Trophoblast cell (in vitro differentiated cells and primary cell): ENCODE results near the gene DNM3.

Experiments
- DNase-seq, 2 donors: peaks; one replicate each; pipeline ENCODE4 v3.0.0-alpha.2; 2016
- H2AFZ ChIP-seq: 2 replicates; pipeline ENCODE4 v1.6.1; 2013; ENCODE audit warnings: low read length, moderate library complexity, mild to moderate bottlenecking; ENCODE audit not compliant: insufficient read depth, poor library complexity
- H2AK5ac ChIP-seq: 2 replicates; pipeline ENCODE4 v1.6.1; 2013; ENCODE audit warnings: mild to moderate bottlenecking, low read length
- H2BK120ac ChIP-seq: 2 replicates; pipeline ENCODE4 v1.6.1; 2013; ENCODE audit warnings: low read length, mild to moderate bottlenecking, moderate library complexity; ENCODE audit not compliant: insufficient read depth, poor library complexity
- H2BK12ac ChIP-seq: 2 replicates; pipeline ENCODE4 v1.6.1; 2013; ENCODE audit warnings: mild to moderate bottlenecking, low read length, moderate library complexity
- H2BK5ac ChIP-seq: 2 replicates; pipeline ENCODE4 v1.6.1; 2013; ENCODE audit warnings: low read length, low read depth, moderate library complexity, mild to moderate bottlenecking; ENCODE audit not compliant: poor library complexity
- H3K14ac ChIP-seq: 2 replicates; pipeline ENCODE4 v1.6.1; 2013; ENCODE audit warnings: mild to moderate bottlenecking, low read length
- H3K18ac ChIP-seq: 2 replicates; pipeline ENCODE4 v1.6.1; 2013; ENCODE audit warnings: mild to moderate bottlenecking, low read length
- H3K23ac ChIP-seq: 2 replicates; pipeline ENCODE4 v1.6.1; 2013; ENCODE audit warnings: low read length
- H3K27ac ChIP-seq: 2 replicates; pipeline ENCODE4 v1.5.1; 2013; ENCODE audit warnings: low read depth, mild to moderate bottlenecking, inconsistent platforms, low read length, moderate library complexity
- H3K27me3 ChIP-seq: 2 replicates; pipeline ENCODE4 v1.6.1; 2013; ENCODE audit warnings: inconsistent platforms, mild to moderate bottlenecking, low read length, moderate library complexity; ENCODE audit not compliant: insufficient read depth
- H3K36me3 ChIP-seq, 2 experiments: 1 replicate in 1 of 2; 2 replicates in 1 of 2; pipeline ENCODE4 v1.6.1; 2013; ENCODE audit warnings: low read length in 2 of 2, mild to moderate bottlenecking in 2 of 2, moderate library complexity in 1 of 2; ENCODE audit not compliant: insufficient read depth in 2 of 2, control insufficient read depth in 1 of 2
- H3K4ac ChIP-seq: 2 replicates; pipeline ENCODE4 v1.6.1; 2013; ENCODE audit warnings: low read depth, mild to moderate bottlenecking, low read length, moderate library complexity
- H3K4me1 ChIP-seq, 2 experiments: 1 replicate in 1 of 2; 2 replicates in 1 of 2; pipeline ENCODE4 v1.6.1; 2013; ENCODE audit warnings: low read length in 2 of 2, mild to moderate bottlenecking in 2 of 2, moderate library complexity in 1 of 2; ENCODE audit not compliant: insufficient read depth in 2 of 2, control insufficient read depth in 1 of 2
- H3K4me2 ChIP-seq: 2 replicates; pipeline ENCODE4 v1.6.1; 2013; ENCODE audit warnings: inconsistent platforms, mild to moderate bottlenecking, low read length, moderate library complexity
- H3K4me3 ChIP-seq: 2 replicates; pipeline ENCODE4 v1.5.1; 2013; ENCODE audit warnings: mild to moderate bottlenecking, low read depth, low read length, inconsistent platforms
- H3K79me1 ChIP-seq: one replicate; pipeline ENCODE4 v1.6.1; 2013; ENCODE audit warnings: low read length
- H3K79me2 ChIP-seq: 2 replicates; pipeline ENCODE4 v1.6.1; 2013; ENCODE audit warnings: low read length, mild to moderate bottlenecking; ENCODE audit not compliant: control insufficient read depth, insufficient read depth, poor library complexity
- H3K9ac ChIP-seq: 2 replicates; pipeline ENCODE4 v1.6.1; 2013; ENCODE audit warnings: mild to moderate bottlenecking, low read length
- H3K9me3 ChIP-seq: 2 replicates; pipeline ENCODE4 v1.6.1; 2013; ENCODE audit warnings: low read depth, mild to moderate bottlenecking, control low read depth, inconsistent platforms, low read length; ENCODE audit not compliant: insufficient read depth
- H4K12ac ChIP-seq: 2 replicates; pipeline ENCODE4 v1.6.1; 2013; ENCODE audit warnings: low read depth, mild to moderate bottlenecking, low read length, moderate library complexity
- H4K8ac ChIP-seq: 2 replicates; pipeline ENCODE4 v1.6.1; 2013; ENCODE audit warnings: low read depth, mild to moderate bottlenecking, low read length, moderate library complexity
- H4K91ac ChIP-seq: one replicate; pipeline ENCODE4 v1.6.1; 2013; ENCODE audit warnings: low read depth, mild to moderate bottlenecking, low read length, moderate library complexity
- WGBS: extraction: QIAGEN DNeasy Blood & Tissue Kit; methylation state at CpG from one replicate; pipeline ENCODE4 v1.1.7; 2013; ENCODE audit warnings: missing lambda C conversion rate; ENCODE audit not compliant: insufficient read length, insufficient coverage; ENCODE audit errors: extremely low coverage; 5-methylcytosine and 5-hydroxymethylcytosine counted together

DNM3 gene

DNA sequence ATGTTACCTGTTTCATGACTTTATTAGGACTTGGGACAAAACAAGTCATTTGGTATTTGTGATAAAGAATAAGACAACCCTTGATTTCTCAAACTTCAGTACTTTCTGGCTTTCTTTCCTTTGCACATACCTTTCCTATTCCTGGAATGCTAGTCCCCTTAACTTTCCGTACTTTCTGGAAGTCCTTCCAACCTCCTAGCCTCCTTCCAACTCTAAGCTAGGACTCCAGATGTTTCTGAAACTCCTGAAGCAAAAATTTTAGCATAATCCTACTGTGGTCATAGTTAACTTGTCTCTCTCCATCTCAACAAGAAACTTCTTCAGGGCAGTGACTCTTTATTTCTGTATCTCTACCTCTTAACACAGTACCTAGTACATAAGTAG, 559.4 kb downstream of the DNM3 start:
- WGBS, result no CpG with 5 or more reads among the region's 1 CpG
- H2BK120ac ChIP-seq, result no peak overlapping the region
- no peak overlapping the region for H4K12ac ChIP-seq
- no peak overlapping the region for H3K4me3 ChIP-seq
- no peaks in the 10 kb centered on the region for H3K36me3 ChIP-seq
- no peak overlapping the region for H4K8ac ChIP-seq
- no peak for DNase-seq
- H3K4me2 ChIP-seq, result no peak overlapping the region
- H4K91ac ChIP-seq, result no peak overlapping the region
- H2BK5ac ChIP-seq, result no peak overlapping the region
- H3K18ac ChIP-seq, result no peak overlapping the region
- H3K27me3 ChIP-seq, result no peaks in the 10 kb centered on the region
- no peak overlapping the region for H3K23ac ChIP-seq
- H3K27ac ChIP-seq, result no peak overlapping the region
- H2BK12ac ChIP-seq, result no peak overlapping the region
- no peak overlapping the region for H2AK5ac ChIP-seq
- no peak overlapping the region for H3K4ac ChIP-seq
- H3K4me1 ChIP-seq, result peaks cover 0 to 3% of the 10 kb centered on the region in 2 experiments
- H3K14ac ChIP-seq, result no peak overlapping the region
- H3K9ac ChIP-seq, result no peak overlapping the region
- no peaks in the 10 kb centered on the region for H3K9me3 ChIP-seq
- H3K79me1 ChIP-seq, result peaks cover 6% of the 10 kb centered on the region
- no peak overlapping the region for H2AFZ ChIP-seq
- H3K79me2 ChIP-seq, result no peaks in the 10 kb centered on the region

DNA sequence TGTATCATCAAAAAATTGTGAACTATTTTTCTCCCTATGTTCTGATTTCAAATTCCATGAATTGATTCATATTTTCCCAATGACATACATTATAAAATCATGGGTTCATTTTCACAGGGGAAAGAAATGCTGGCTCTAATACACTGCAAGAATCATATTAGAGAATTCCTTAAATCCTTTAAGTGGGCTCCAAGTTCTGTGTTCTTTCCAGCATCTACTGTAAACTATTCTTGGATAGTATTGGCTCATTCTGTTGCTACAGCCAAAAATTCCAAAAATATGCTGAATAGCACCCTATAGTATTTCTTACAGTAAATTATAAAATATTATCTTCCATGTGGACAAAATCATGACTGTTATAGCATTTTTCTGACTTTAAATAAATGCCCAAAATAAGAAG, 560.2 kb downstream of the DNM3 start:
- Histone ChIP-seq H3K18ac (no peak overlapping the region), H3K4ac (no peak overlapping the region), H3K9me3 (no peaks in the 10 kb centered on the region), H3K27me3 (no peaks in the 10 kb centered on the region), H3K14ac (no peak overlapping the region), H3K4me1 (peaks cover 0 to 3% of the 10 kb centered on the region in 2 experiments), H3K4me2 (no peak overlapping the region), H3K4me3 (no peak overlapping the region), H3K27ac (no peak overlapping the region), H2AFZ (no peak overlapping the region), H2BK5ac (no peak overlapping the region), H2BK120ac (no peak overlapping the region), H3K79me2 (no peaks in the 10 kb centered on the region), H4K91ac (no peak overlapping the region), H2BK12ac (no peak overlapping the region), H2AK5ac (no peak overlapping the region), H3K36me3 (no peaks in the 10 kb centered on the region), H4K8ac (no peak overlapping the region), H3K9ac (no peak overlapping the region), H3K79me1 (peaks cover 6% of the 10 kb centered on the region), H4K12ac (no peak overlapping the region), H3K23ac (no peak overlapping the region)
- no peak for DNase-seq

DNA sequence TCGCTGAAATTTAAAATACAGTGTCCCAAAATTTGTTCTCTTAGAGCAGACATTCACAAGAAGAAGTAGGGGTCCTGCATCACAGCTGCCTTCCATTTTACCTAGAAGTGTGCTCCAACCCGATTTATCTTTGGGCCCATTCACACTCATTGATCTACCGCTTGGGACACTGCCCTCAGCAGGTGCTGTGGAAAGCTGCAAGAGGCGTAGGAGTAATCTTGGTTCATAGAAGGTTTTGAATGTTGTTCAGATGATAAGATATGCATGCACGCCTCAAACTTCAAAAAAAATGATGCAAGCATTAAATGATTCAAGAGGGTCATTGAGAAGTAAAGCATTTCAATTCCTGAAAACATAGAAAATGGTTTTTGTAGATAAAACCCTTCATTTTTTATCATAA, 560.6 kb downstream of the DNM3 start:
- no CpG with 5 or more reads among the region's 5 CpGs for WGBS
- H3K23ac ChIP-seq, result no peak overlapping the region
- no peak overlapping the region for H3K14ac ChIP-seq
- H3K18ac ChIP-seq, result no peak overlapping the region
- no peak for DNase-seq
- H2BK120ac ChIP-seq, result no peak overlapping the region
- H4K8ac ChIP-seq, result no peak overlapping the region
- no peak overlapping the region for H3K4ac ChIP-seq
- no peaks in the 10 kb centered on the region for H3K27me3 ChIP-seq
- no peak overlapping the region for H2AK5ac ChIP-seq
- no peaks in the 10 kb centered on the region for H3K36me3 ChIP-seq
- H3K4me2 ChIP-seq, result no peak overlapping the region
- no peak overlapping the region for H2BK12ac ChIP-seq
- no peak overlapping the region for H2BK5ac ChIP-seq
- no peaks in the 10 kb centered on the region for H3K79me2 ChIP-seq
- H3K4me1 ChIP-seq, result peaks cover 0 to 3% of the 10 kb centered on the region in 2 experiments
- H3K79me1 ChIP-seq, result peaks cover 6% of the 10 kb centered on the region
- no peak overlapping the region for H4K12ac ChIP-seq
- H2AFZ ChIP-seq, result no peak overlapping the region
- H3K9me3 ChIP-seq, result no peaks in the 10 kb centered on the region
- H3K4me3 ChIP-seq, result no peak overlapping the region
- no peak overlapping the region for H3K27ac ChIP-seq
- H4K91ac ChIP-seq, result no peak overlapping the region
- no peak overlapping the region for H3K9ac ChIP-seq

DNA sequence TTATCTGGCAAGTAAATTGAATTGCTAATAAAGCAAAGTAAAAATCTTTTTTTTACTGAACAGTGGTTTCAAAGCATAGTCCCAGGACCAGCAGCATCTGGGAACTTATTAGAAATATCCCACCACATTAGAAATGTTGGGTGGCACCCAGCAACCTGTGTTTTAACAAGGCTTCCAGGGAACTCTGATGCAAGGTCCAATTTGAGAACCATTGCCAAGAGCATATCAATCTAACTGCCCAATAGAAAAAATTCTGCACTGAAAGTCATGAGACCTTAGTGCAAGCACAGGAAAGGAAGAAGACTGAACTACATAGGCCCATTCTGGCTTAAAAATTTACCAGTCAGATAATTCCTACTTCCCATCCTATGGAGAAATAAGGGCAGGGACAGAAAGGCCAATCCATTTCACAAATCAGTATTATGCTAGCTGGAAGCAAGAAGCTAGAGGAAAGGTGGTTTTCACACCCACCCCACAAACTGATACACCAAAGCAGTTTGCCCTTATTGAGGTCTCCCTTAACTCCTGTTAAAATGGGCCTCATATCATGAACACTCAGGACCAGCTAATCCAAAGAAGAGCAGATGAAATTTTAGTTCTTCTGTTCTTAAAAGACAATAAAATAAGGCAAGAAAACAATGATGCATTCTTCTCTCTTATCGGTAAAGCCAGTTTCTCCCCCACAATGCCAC, 561.7 kb downstream of the DNM3 start:
- no CpG with 5 or more reads among the region's 1 CpG for WGBS
- no peak for DNase-seq
- Histone ChIP-seq H3K27ac (no peak overlapping the region), H3K4me2 (no peak overlapping the region), H3K36me3 (no peaks in the 10 kb centered on the region), H3K27me3 (no peaks in the 10 kb centered on the region), H2AK5ac (no peak overlapping the region), H3K14ac (no peak overlapping the region), H2AFZ (no peak overlapping the region), H2BK12ac (no peak overlapping the region), H2BK120ac (no peak overlapping the region), H4K12ac (no peak overlapping the region), H3K79me2 (no peaks in the 10 kb centered on the region), H4K8ac (no peak overlapping the region), H3K4me1 (peaks cover 0 to 3% of the 10 kb centered on the region in 2 experiments), H3K79me1 (peaks cover 6% of the 10 kb centered on the region), H3K4ac (no peak overlapping the region), H3K9ac (no peak overlapping the region), H3K9me3 (no peaks in the 10 kb centered on the region), H3K4me3 (no peak overlapping the region), H2BK5ac (no peak overlapping the region), H4K91ac (no peak overlapping the region), H3K23ac (no peak overlapping the region), H3K18ac (no peak overlapping the region)
